GM12874 (cell line): ENCODE measurements around the gene FGF22.

Source experiments
- CTCF ChIP-seq: IDR thresholded peaks from 2 replicates; pipeline ENCODE4 v1.5.1; 2011; ENCODE audit warnings: low read depth, mild to moderate bottlenecking, control low read depth, low read length, moderate library complexity; ENCODE audit not compliant: insufficient read depth

The FGF22 gene

GRCh38 chr19:621819-622218 lies 17.9 kb upstream of the FGF22 start:
- no peak for TF ChIP-seq CTCF

GRCh38 chr19:622666-623065 lies 17.0 kb upstream of the FGF22 start:
- TF ChIP-seq CTCF = no peak

DNA sequence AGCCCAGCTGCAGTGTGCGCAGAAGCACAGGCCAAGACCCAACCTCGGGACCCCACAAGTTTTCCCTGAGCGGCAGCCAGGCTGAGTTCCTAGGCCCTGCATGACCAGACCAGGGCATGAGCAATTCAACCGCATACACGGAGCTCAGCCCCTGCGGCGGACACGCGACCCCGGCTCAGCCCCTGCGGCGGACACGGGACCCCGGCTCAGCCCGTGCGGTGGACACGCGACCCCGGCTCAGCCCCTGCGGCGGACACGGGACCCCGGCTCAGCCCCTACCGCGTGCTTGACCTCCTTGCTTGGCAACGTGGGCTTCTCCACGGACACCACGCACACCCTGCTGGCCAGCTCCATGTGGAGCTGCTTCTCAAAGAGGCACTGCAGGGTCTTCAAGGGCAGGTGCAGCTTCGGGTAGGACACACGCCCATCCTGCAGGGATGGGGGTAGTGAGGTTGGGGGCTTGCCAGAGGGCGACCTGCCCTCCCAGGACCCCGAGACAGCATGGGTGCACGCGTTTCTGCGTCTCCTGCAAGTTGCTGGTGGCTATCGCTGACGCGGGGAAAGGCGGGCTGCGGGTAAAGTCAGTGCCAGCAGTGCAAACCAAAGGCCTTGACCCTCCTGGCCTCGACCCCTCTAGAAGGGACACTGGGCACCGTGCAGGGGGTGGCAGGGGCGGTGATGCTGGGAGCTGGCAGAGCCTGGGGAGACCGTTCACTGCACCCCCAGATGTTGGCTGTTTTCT lies 16.3 kb upstream of the FGF22 start:
- no peak for TF ChIP-seq CTCF

DNA sequence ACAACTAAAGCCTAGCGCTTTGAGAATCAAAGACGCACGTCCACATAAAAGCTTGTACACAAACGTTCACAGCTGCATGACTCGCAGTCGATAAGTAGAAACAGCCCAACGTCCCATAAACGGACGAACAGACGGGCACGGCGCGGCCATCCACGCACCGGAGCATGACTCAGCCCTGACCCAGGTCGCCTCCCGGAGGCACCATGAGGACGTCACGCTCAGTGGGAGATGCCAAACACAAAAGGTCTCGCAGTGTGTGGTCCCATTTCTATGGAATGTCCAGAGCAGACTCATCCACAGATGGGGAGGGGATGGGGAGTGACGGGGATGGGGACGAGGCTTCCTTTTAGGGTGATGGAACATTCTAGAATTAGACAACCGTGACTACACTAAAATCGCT lies 15.7 kb upstream of the FGF22 start:
- no peak for TF ChIP-seq CTCF

DNA sequence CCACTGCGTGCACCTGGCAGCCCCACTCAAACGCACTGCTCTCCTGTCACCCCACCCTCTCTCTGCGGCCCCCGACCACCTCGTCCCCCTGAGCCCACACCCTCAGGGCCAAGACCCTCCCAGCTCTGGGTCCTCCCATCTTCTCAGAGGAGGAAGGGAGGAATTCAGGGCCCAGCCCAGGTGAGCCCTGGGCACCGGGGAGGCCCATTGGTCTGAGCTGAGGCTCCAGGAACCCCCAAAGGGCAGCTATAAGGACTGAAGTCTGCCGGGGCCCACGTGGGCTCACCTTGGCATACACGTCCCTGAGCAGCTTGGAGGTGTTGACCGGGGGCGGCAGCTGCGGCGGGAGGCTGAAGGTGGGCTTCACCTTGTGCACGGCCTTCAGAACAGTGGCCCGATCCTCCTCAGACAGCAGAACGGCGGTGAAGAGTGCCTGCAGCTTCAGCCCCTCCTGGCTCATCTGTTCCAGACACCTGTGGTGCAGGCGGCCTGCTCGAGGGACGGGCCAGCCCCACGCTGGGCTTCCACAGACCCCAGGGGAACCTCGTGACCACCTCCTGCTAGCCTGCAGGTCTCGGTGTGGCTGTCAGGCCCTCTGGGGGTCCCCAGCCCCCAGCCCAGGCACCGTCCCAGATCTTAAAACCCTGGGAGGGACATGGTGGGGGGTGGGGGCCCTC lies 15.1 kb upstream of the FGF22 start:
- TF ChIP-seq CTCF = no peak

DNA sequence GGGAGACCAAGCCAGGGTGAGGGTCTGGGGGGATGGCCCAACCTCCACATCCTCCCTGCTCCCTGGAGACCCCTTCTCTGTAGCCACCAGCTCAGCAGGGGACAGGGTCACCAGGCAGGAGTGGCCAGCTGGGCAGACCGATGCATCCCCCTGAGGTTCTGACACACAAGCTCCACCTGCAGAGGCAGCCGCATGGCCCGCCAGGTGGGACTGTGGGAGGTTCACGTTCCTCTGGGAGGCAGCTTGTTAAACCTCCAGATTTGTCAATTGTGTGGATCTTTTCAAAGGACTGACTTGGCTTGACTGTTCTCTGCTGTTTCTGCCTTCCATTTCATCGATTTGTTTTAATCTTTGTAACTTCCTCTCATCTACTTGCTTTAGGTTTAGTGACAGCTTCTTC lies 14.4 kb upstream of the FGF22 start:
- TF ChIP-seq CTCF = no peak

DNA sequence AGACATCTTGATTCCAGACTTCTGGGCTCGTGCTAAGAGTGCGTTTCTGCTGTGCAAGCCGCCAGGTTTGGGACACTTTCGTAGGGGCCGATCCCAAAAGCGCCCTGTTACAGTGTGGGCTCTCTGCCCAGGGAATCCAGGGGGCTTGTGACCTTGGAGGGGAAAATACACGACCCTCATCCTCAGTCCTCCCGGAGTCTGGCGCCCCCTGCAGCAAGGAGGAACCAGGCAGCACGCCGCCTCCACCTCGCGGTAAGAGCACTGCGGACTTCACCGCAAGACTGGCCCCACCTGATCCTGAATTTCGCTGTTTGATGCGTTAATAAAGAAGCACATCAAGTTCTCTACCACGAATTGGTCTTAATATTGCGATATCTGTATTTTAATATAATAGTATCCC lies 11.5 kb upstream of the FGF22 start:
- TF ChIP-seq CTCF = peak; percentile 44; the same call in 1 of the 2 replicates
